Measurements from ENCODE around the gene DGUOK. TPM values are rescaled to one million over a fixed set of nuclear protein-coding genes. Genes with fewer than 3 reads are reported as not detected.

Gene DGUOK
- total and polyA plus RNA-seq, 12 donors = 40.0 to 112 (median 60.0) TPM

GRCh38 chr2:73894475-73894850, 32.2 kb upstream of the DGUOK start:
- Histone ChIP-seq H3K4me3 (no peak overlapping the region), H3K4me1 (replicated peaks in 1 of 2) (no peaks in the 10 kb centered on the region), H3K36me3 (replicated peaks in 1 of 2) (no peaks in the 10 kb centered on the region), H3K27me3 (no peaks in the 10 kb centered on the region), H3K9me3 (replicated peaks in 1 of 3) (no peaks in the 10 kb centered on the region), H3K27ac (no peak overlapping the region)
- DNase-seq = no peak
- WGBS, 4 donors = 82 to 97% (median 91%) methylated on average over 2 of the region's 2 CpGs
- intact Hi-C loops (cut with DNase I) = no loop called here
- no peak for TF ChIP-seq POLR2A (IDR thresholded peaks at IDR 0.05)
- TF ChIP-seq CTCF (IDR thresholded peaks at IDR 0.05) = no peak

GRCh38 chr2:73894877-73895276, 31.8 kb upstream of the DGUOK start:
- Histone ChIP-seq H3K36me3 (replicated peaks in 1 of 2) (no peaks in the 10 kb centered on the region), H3K27ac (no peak overlapping the region), H3K9me3 (replicated peaks in 1 of 3) (no peaks in the 10 kb centered on the region), H3K4me3 (no peak overlapping the region), H3K4me1 (replicated peaks in 1 of 2) (no peaks in the 10 kb centered on the region), H3K27me3 (no peaks in the 10 kb centered on the region)
- intact Hi-C loops (cut with DNase I) = no loop called here
- TF ChIP-seq POLR2A (IDR thresholded peaks at IDR 0.05) (no peak), CTCF (IDR thresholded peaks at IDR 0.05) (no peak)
- DNase-seq = no peak
- WGBS, 4 donors = 76 to 87% (median 80%) methylated on average over 6 of the region's 6 CpGs

GRCh38 chr2:73895473-73895872, 31.2 kb upstream of the DGUOK start:
- H3K4me3 ChIP-seq = no peak overlapping the region
- no peak for TF ChIP-seq CTCF (IDR thresholded peaks at IDR 0.05)
- no peak for TF ChIP-seq POLR2A (IDR thresholded peaks at IDR 0.05)

GRCh38 chr2:73896362-73897239, 30.1 kb upstream of the DGUOK start:
- no peak for DNase-seq

More at GRCh38 chr2:73895473-73895872, 31.2 kb upstream of the DGUOK start:
- WGBS, 4 donors = 70 to 87% (median 80%) methylated on average over 9 of the region's 9 CpGs
- Histone ChIP-seq H3K27me3 (no peaks in the 10 kb centered on the region), H3K36me3 (replicated peaks in 1 of 2) (no peaks in the 10 kb centered on the region), H3K27ac (no peak overlapping the region), H3K9me3 (replicated peaks in 1 of 3) (no peaks in the 10 kb centered on the region), H3K4me1 (replicated peaks in 1 of 2) (no peaks in the 10 kb centered on the region)
- intact Hi-C loops (cut with DNase I) = no loop called here
- DNase-seq = no peak

More at GRCh38 chr2:73896362-73897239, 30.1 kb upstream of the DGUOK start:
- intact Hi-C loops (cut with DNase I) = no loop called here
- Histone ChIP-seq H3K27me3 (no peaks in the 10 kb centered on the region), H3K4me1 (replicated peaks in 1 of 2) (no peaks in the 10 kb centered on the region), H3K4me3 (no peak overlapping the region), H3K9me3 (replicated peaks in 1 of 3) (no peaks in the 10 kb centered on the region), H3K36me3 (replicated peaks in 1 of 2) (no peaks in the 10 kb centered on the region), H3K27ac (no peak overlapping the region)
- 51 to 60% (median 55%) methylated on average over 13 to 15 of the region's 15 CpGs for WGBS, 4 donors
- TF ChIP-seq POLR2A (IDR thresholded peaks at IDR 0.05) (no peak), CTCF (IDR thresholded peaks at IDR 0.05) (no peak)

Measured in adrenal gland (tissue), 12 donors.